Muscle of leg (tissue), 11 donors: ENCODE results near the gene RSPH1. TPM values are rescaled to one million over a fixed set of nuclear protein-coding genes. Genes with fewer than 3 reads are reported as not detected.

Source experiments
- DNase-seq: peaks from one replicate; pipeline ENCODE4 v3.0.0; 2013
- H3K27ac ChIP-seq: one replicate; pipeline ENCODE4 v1.5.1; 2013; ENCODE audit warnings: mild to moderate bottlenecking, low read length, control low read depth
- H3K27me3 ChIP-seq: one replicate; pipeline ENCODE4 v1.6.1; 2013; ENCODE audit warnings: low read length; ENCODE audit not compliant: control insufficient read depth, insufficient read depth
- H3K36me3 ChIP-seq: one replicate; pipeline ENCODE4 v1.6.1; 2013; ENCODE audit warnings: low read length; ENCODE audit not compliant: control insufficient read depth, insufficient read depth
- H3K4me1 ChIP-seq: one replicate; pipeline ENCODE4 v1.6.1; 2013; ENCODE audit warnings: low read length; ENCODE audit not compliant: control insufficient read depth, insufficient read depth
- H3K4me3 ChIP-seq: one replicate; pipeline ENCODE4 v1.5.1; 2013; ENCODE audit warnings: low read length, control low read depth
- H3K9me3 ChIP-seq: replicated peaks from 2 replicates; pipeline ENCODE4 v1.6.1; 2013; ENCODE audit warnings: low read depth, low read length; ENCODE audit not compliant: control insufficient read depth
- WGBS: methylation state at CpG from one replicate; pipeline ENCODE4 v1.1.5; 2013; ENCODE audit warnings: missing lambda C conversion rate; ENCODE audit not compliant: insufficient coverage; 5-methylcytosine and 5-hydroxymethylcytosine counted together
- polyA plus RNA-seq, 8 donors: library from polyadenylated mRNA; unstranded; fragments of 120-200 nt; gene quantifications; one replicate each; pipeline versions ENCODE4 v1.2.1 to v1.2.3, GENCODE V29; 2013; ENCODE audit warnings: inconsistent platforms in 1 of 8, low replicate concordance in 1 of 8; ENCODE audit not compliant: insufficient read length in 8 of 8, insufficient read depth in 1 of 8
- total RNA-seq: library from RNA; stranded (reverse); fragments of 120-200 nt; gene quantifications from one replicate; pipeline ENCODE4 v1.2.4, GENCODE V29; 2013

RSPH1 gene
- total and polyA plus RNA-seq, 9 donors: 0.04 to 1.5 (median 0.27) TPM

DNA sequence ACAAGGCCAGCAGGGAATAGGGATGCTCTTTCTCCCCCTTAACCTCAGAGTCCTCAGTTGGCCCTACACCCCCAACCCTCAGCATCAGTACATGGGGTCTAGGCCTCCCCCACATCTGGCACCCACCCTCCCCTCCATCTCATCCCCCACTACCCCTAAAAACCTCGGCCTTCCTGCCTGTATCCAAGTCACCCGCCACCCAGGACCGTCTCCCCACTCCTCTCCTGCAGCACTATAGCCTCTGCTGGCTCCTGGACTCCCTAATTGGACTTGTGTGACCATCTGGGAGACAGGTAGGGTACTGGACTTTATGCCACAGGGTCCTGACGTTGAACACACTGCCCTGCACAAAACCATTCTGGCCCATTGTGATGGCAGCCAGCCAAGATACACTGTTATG, 6.0 kb downstream of the RSPH1 start:
- Histone ChIP-seq H3K9me3 (no peaks in the 10 kb centered on the region), H3K36me3 (no peaks in the 10 kb centered on the region), H3K4me3 (no peak overlapping the region), H3K27ac (no peak overlapping the region), H3K27me3 (peaks cover under 1% of the 10 kb centered on the region), H3K4me1 (no peaks in the 10 kb centered on the region)
- no peak for DNase-seq
- WGBS: 88% methylated on average over 2 of the region's 4 CpGs

- DNase-seq: no peak
- Histone ChIP-seq H3K27me3 (no peaks in the 10 kb centered on the region), H3K27ac (no peak overlapping the region), H3K9me3 (no peaks in the 10 kb centered on the region), H3K4me1 (no peaks in the 10 kb centered on the region), H3K36me3 (no peaks in the 10 kb centered on the region), H3K4me3 (no peak overlapping the region)
- 44% methylated on average over 2 of the region's 2 CpGs for WGBS
Measured at GRCh38 chr21:42489006-42489563, 6.9 kb downstream of the RSPH1 start.

DNA sequence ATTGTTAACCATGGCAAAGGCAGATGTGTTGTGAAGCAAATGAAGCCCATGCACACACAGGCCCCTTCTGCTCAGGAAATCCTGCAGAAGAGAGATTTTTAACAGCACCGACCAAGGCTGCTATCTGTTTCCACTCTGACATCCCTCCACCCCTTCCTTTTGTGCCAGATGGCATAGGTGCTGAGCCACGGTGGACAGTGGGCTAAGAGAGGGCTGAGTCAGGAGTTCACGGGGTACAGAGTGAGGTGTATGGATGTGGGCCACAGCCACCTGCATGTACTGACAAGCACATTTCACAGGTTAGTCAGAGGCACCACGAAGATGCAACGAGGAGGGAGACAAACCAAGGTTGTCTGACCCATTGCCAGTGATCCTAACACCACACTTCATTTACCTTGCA, 9.5 kb downstream of the RSPH1 start:
- Histone ChIP-seq H3K4me1 (no peaks in the 10 kb centered on the region), H3K4me3 (no peak overlapping the region), H3K27me3 (no peaks in the 10 kb centered on the region), H3K27ac (no peak overlapping the region), H3K9me3 (no peaks in the 10 kb centered on the region), H3K36me3 (no peaks in the 10 kb centered on the region)
- WGBS: 83% methylated on average over 2 of the region's 5 CpGs
- DNase-seq: no peak

- H3K4me3 ChIP-seq: no peak overlapping the region
- no peaks in the 10 kb centered on the region for H3K4me1 ChIP-seq
- no peaks in the 10 kb centered on the region for H3K36me3 ChIP-seq
- H3K27ac ChIP-seq: no peak overlapping the region
- no peaks in the 10 kb centered on the region for H3K9me3 ChIP-seq
- H3K27me3 ChIP-seq: no peaks in the 10 kb centered on the region
- 78% methylated on average over 4 of the region's 6 CpGs for WGBS
- no peak for DNase-seq
Measured at GRCh38 chr21:42486072-42486471, 10.0 kb downstream of the RSPH1 start.

DNA sequence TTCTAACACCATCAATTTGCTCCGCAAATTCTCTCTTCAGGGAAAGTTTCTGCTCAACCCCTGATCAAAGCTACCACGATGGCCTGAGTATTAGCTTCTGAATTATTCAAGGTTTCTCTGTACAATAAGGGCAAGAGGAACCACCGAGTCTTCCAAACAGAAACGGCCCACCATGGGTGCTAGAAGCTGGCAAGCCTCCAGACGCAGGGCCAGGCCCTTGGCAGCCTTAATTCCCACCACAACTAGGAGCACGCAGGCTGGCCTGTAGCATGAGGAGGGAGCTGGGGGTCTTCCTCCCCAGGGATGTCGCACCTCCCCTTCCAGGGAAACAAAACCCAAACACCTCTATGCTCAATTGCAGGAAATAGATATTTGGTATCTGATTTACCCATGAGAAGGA, 11.1 kb downstream of the RSPH1 start:
- Histone ChIP-seq H3K4me1 (no peaks in the 10 kb centered on the region), H3K4me3 (no peak overlapping the region), H3K27ac (no peak overlapping the region), H3K27me3 (no peaks in the 10 kb centered on the region), H3K9me3 (no peaks in the 10 kb centered on the region), H3K36me3 (no peaks in the 10 kb centered on the region)
- 69% methylated on average over 2 of the region's 7 CpGs for WGBS
- no peak for DNase-seq

- no peak overlapping the region for H3K4me3 ChIP-seq
- no peaks in the 10 kb centered on the region for H3K27me3 ChIP-seq
- DNase-seq: no peak
- H3K9me3 ChIP-seq: no peaks in the 10 kb centered on the region
- H3K4me1 ChIP-seq: no peaks in the 10 kb centered on the region
- 83% methylated on average over 1 of the region's 4 CpGs for WGBS
- no peaks in the 10 kb centered on the region for H3K36me3 ChIP-seq
- no peak overlapping the region for H3K27ac ChIP-seq
Measured at GRCh38 chr21:42481169-42481568, 14.9 kb downstream of the RSPH1 start.

- Histone ChIP-seq H3K4me3 (no peak overlapping the region), H3K9me3 (no peaks in the 10 kb centered on the region), H3K27me3 (no peaks in the 10 kb centered on the region), H3K27ac (no peak overlapping the region), H3K4me1 (no peaks in the 10 kb centered on the region), H3K36me3 (no peaks in the 10 kb centered on the region)
- WGBS: 88% methylated on average over 5 of the region's 10 CpGs
- DNase-seq: no peak
Measured at GRCh38 chr21:42480736-42481135, 15.3 kb downstream of the RSPH1 start.

GRCh38 chr21:42479582-42479981, 16.4 kb downstream of the RSPH1 start:
- 90% methylated on average over 2 of the region's 5 CpGs for WGBS

DNA sequence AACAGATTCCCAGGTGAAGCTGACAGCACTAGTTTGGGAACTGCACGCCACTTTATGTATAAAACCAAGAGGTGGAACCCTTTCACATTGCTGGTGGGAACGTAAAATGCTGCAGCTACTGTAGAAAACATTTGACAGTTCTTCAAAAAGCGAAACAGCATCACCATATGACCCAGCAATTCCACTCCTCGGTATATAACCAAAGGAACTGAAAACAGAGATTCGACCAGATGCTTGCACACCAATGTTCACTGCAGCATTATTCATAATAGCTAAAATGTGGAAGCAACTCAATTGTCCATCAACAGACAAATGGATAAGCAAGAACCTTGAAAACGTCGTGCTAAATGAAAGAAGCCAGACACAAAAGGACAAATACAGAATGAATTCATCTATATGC, 17.5 kb downstream of the RSPH1 start:
- Histone ChIP-seq H3K36me3 (no peaks in the 10 kb centered on the region), H3K4me3 (no peak overlapping the region), H3K27ac (no peak overlapping the region), H3K9me3 (no peaks in the 10 kb centered on the region), H3K27me3 (no peaks in the 10 kb centered on the region), H3K4me1 (no peaks in the 10 kb centered on the region)
- no peak for DNase-seq
- WGBS: 42% methylated on average over 4 of the region's 7 CpGs

More at GRCh38 chr21:42479582-42479981, 16.4 kb downstream of the RSPH1 start:
- no peaks in the 10 kb centered on the region for H3K9me3 ChIP-seq
- H3K4me1 ChIP-seq: no peaks in the 10 kb centered on the region
- DNase-seq: no peak
- no peaks in the 10 kb centered on the region for H3K27me3 ChIP-seq
- no peak overlapping the region for H3K27ac ChIP-seq
- no peaks in the 10 kb centered on the region for H3K36me3 ChIP-seq
- no peak overlapping the region for H3K4me3 ChIP-seq

- H3K27ac ChIP-seq: no peak overlapping the region
Measured at GRCh38 chr21:42476388-42477331, 19.4 kb downstream of the RSPH1 start.

More at GRCh38 chr21:42476388-42477331, 19.4 kb downstream of the RSPH1 start:
- DNase-seq: no peak
- no peaks in the 10 kb centered on the region for H3K9me3 ChIP-seq
- H3K36me3 ChIP-seq: no peaks in the 10 kb centered on the region
- no peaks in the 10 kb centered on the region for H3K4me1 ChIP-seq
- WGBS: 87% methylated on average over 10 of the region's 25 CpGs
- no peaks in the 10 kb centered on the region for H3K27me3 ChIP-seq
- H3K4me3 ChIP-seq: no peak overlapping the region
